Testis (tissue), 3 donors: ENCODE data around the gene DNAJC8. TPM values are rescaled to one million over a fixed set of nuclear protein-coding genes. Genes with fewer than 3 reads are reported as not detected.

Source experiments
- DNase-seq: peaks from one replicate; pipeline ENCODE4 v3.0.0-alpha.2; 2019
- H3K27ac ChIP-seq, 2 donors: fragments of 200-600 bp; sonication (generic); one replicate each; pipeline ENCODE4 v1.5.1; 2019
- H3K27me3 ChIP-seq: fragments of 200-600 bp; sonication (generic); one replicate; pipeline ENCODE4 v1.5.1; 2019
- H3K36me3 ChIP-seq: fragments of 200-600 bp; sonication (generic); one replicate; pipeline ENCODE4 v1.5.1; 2017; ENCODE audit warnings: low read depth; ENCODE audit errors: missing control alignments
- H3K4me1 ChIP-seq: fragments of 200-600 bp; sonication (generic); one replicate; pipeline ENCODE4 v1.5.1; 2019
- H3K4me3 ChIP-seq, 2 donors: fragments of 200-600 bp; sonication (generic); one replicate each; pipeline ENCODE4 v1.5.1; 2017 to 2019
- H3K9me3 ChIP-seq: fragments of 200-600 bp; sonication (generic); one replicate; pipeline ENCODE4 v1.5.1; 2017
- POLR2A ChIP-seq: fragments of 450-650 bp; IDR thresholded peaks from one replicate; pipeline ENCODE4 v1.6.1; 2017; ENCODE audit warnings: antibody characterized with exemption, mild to moderate bottlenecking, moderate library complexity
- WGBS, 2 donors: methylation state at CpG; one replicate each; pipeline ENCODE4 v1.1.5; 2018; 5-methylcytosine and 5-hydroxymethylcytosine counted together
- intact Hi-C: fragments of 100-400 bp; cut with DNase I; formaldehyde crosslinking; loops from one replicate; pipeline ENCODE4 v1.15.1; 2023; ENCODE audit warnings: low total_unique reads
- polyA plus RNA-seq: library from polyadenylated mRNA; stranded (reverse); fragments of 350-450 nt; fragmentation: Illumina TruSeq; extraction: RNeasy Lipid Tissue Mini Kit (QIAGEN cat#74804); gene quantifications from one replicate; pipeline ENCODE4 v1.2.3, GENCODE V29; 2014; ENCODE audit warnings: low read depth, low replicate concordance; ENCODE audit not compliant: insufficient read depth
- total RNA-seq, 2 donors: library from RNA; depleted of rRNA; stranded (reverse); fragments of >200 nt; gene quantifications; one replicate each; pipeline ENCODE4 v1.2.3, GENCODE V29; 2016
- TF ChIP-seq, protein P1 (sequence below), 3 experiments: fragments of 450-650 bp in 2 of 3; fragments of 200-600 bp in 1 of 3; sonication (generic) in 1 of 3; IDR thresholded peaks; one replicate each; pipeline ENCODE4 v1.5.1; 2016 to 2019; ENCODE audit warnings: antibody characterized with exemption in 3 of 3, mild to moderate bottlenecking in 2 of 3, moderate library complexity in 1 of 3

Gene DNAJC8
- total and polyA plus RNA-seq, 3 donors from 2014 or later: 44.7 to 86.5 (median 48.0) TPM

DNA sequence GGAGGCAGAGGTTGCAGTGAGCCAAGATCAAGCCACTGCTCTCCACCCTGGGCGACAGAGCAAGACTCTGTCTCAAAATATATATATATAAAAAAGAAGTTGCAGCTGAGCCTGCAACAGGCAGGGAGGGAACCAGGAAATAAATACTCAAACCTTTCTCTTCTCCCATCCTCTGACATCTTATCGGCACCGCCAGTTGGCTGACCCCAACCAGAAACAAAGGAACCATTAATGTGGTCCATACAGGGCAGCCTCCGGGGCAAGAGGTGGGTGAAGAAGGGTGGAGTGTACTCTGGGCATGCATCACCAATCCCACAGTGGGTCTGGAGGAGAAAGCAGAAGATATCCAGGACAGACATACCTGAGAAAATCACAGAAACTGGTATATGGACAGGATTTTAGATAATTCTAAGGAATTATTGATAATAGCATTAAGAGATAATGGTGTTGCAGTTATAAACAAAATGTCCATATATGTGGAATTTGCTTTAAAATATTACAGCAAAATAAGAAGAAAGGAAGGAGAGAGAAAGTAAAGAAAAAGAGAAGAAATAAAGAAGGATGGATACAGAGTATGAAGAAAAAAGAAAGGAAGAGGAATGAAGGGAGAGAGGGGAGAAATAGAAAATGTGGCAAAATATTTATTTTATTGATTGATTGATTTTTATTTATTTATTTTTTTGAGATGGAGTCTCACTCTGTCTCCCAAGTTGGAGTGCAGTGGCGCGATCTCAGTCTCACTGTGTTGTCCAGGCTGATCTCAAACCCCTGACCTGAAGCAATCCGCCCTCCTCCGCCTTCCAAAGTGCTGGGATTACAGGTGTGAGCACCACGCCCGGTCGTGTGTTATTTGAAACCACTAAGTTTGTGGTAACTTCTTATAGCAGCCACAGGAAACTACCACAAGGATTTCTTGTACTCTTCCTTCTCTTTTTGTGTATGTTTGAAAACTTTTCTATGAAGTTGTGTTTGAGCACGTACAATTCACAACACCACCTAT, 52.2 kb downstream of the DNAJC8 start:
- intact Hi-C loops: no loop called here
- WGBS, 2 donors: 75 to 78% methylated on average over 12 of the region's 12 CpGs
- TF ChIP-seq, protein P1, sequence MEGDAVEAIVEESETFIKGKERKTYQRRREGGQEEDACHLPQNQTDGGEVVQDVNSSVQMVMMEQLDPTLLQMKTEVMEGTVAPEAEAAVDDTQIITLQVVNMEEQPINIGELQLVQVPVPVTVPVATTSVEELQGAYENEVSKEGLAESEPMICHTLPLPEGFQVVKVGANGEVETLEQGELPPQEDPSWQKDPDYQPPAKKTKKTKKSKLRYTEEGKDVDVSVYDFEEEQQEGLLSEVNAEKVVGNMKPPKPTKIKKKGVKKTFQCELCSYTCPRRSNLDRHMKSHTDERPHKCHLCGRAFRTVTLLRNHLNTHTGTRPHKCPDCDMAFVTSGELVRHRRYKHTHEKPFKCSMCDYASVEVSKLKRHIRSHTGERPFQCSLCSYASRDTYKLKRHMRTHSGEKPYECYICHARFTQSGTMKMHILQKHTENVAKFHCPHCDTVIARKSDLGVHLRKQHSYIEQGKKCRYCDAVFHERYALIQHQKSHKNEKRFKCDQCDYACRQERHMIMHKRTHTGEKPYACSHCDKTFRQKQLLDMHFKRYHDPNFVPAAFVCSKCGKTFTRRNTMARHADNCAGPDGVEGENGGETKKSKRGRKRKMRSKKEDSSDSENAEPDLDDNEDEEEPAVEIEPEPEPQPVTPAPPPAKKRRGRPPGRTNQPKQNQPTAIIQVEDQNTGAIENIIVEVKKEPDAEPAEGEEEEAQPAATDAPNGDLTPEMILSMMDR (IDR thresholded peaks at IDR 0.05): no peak
- no peak for TF ChIP-seq POLR2A
- Histone ChIP-seq H3K4me1 (no peaks in the 10 kb centered on the region), H3K36me3 (no peaks in the 10 kb centered on the region), H3K27me3 (no peaks in the 10 kb centered on the region), H3K27ac (no peak overlapping the region), H3K4me3 (no peak overlapping the region), H3K9me3 (no peaks in the 10 kb centered on the region)
- no peak for DNase-seq

- DNase-seq: no peak
- Histone ChIP-seq H3K27ac (no peak overlapping the region), H3K27me3 (no peaks in the 10 kb centered on the region), H3K4me1 (no peaks in the 10 kb centered on the region), H3K4me3 (no peak overlapping the region), H3K36me3 (no peaks in the 10 kb centered on the region), H3K9me3 (no peaks in the 10 kb centered on the region)
- WGBS, 2 donors: 91 to 94% methylated on average over 15 of the region's 15 CpGs
- TF ChIP-seq POLR2A: no peak
- TF ChIP-seq, protein P1 (IDR thresholded peaks at IDR 0.05): no peak
- intact Hi-C loops: no loop called here
Observed at GRCh38 chr1:28178690-28179485, 53.9 kb downstream of the DNAJC8 start.

DNA sequence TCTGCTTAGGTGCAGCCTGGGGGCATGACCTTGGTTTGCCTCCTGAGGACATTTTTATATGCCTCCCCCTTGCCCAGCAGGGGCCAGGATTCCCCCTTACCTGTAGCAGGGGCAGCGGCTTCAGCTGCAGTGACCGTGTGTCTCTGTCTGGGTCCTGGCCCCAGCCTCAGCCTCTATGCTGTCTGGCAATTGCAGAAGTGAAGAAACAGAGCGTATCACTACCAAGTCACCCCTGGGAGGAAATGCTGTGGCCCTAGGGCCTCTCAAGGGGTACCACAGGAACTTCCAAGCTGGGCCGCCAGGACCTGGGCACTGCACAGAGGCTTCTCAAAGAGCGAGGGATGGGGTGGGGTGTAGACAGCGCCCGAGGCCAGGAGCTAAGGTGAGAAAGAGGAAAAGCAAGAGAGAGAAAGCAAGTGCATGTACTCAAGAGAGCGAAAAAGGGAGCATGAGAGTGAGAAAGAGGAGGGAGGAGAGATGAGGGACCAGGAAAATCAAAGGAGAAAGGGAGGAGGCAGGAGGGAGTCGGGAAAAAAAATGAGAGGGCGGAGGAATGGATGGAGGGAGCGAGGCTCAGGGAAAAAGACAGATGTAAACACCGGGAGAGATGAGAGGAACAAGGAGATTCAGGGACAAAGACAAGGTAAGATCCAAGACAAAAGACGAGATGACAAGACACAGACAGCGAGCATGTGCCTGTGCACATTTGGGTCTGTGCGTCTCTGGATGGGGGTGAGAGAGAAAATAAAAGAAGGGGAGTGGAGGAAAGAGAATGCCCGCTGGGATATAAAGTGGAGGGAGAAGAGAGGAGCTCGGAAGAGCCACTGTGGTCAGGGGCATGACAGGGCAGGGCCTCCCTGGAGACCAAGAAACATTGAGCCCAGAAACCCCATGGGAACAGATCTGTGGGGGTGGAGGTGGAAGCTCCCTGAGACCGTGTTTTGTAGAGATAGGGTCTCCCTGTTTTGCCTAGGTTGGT, 56.0 kb downstream of the DNAJC8 start, which contains the start of gene PTAFR:
Gene PTAFR (minus strand): TSS at position 199 of the 979 bp plus-strand sequence. CDS start 25,669 bp downstream, outside the sequence.
- intact Hi-C loops: no loop called here
- WGBS, 2 donors: 69 to 71% methylated on average over 17 to 18 of the region's 18 CpGs
- Histone ChIP-seq H3K27me3 (no peaks in the 10 kb centered on the region), H3K27ac (no peak within 1 kb of the TSS), H3K4me1 (no peaks in the 10 kb centered on the region), H3K9me3 (no peaks in the 10 kb centered on the region), H3K4me3 (no peak within 1 kb of the TSS), H3K36me3 (no peaks in the 10 kb centered on the region)
- DNase-seq: no peak
- TF ChIP-seq, protein P1 (IDR thresholded peaks at IDR 0.05): no peak
- TF ChIP-seq POLR2A: no peak

GRCh38 chr1:28175955-28176485, 56.8 kb downstream of the DNAJC8 start:
- Histone ChIP-seq H3K4me1 (no peaks in the 10 kb centered on the region), H3K9me3 (no peaks in the 10 kb centered on the region), H3K27ac (no peak overlapping the region), H3K27me3 (no peaks in the 10 kb centered on the region), H3K4me3 (no peak overlapping the region), H3K36me3 (no peaks in the 10 kb centered on the region)
- 79 to 87% methylated on average over 8 of the region's 8 CpGs for WGBS, 2 donors
- TF ChIP-seq, protein P1 (IDR thresholded peaks at IDR 0.05): no peak
- TF ChIP-seq POLR2A: no peak
- DNase-seq: no peak
- intact Hi-C loops: no loop called here
